H9 (cell line): ENCODE measurements around the gene ENKD1. TPM values are rescaled to one million over a fixed set of nuclear protein-coding genes. Genes with fewer than 3 reads are reported as not detected.

ENCODE experiments used
- DNase-seq: peaks from one replicate; pipeline ENCODE4 v3.0.0-alpha.2; 2017
- H2AFZ ChIP-seq: one replicate; pipeline ENCODE4 v1.6.1; 2013; ENCODE audit warnings: mild to moderate bottlenecking, low read length, control low read depth, moderate library complexity
- H2AK5ac ChIP-seq: 2 replicates; pipeline ENCODE4 v1.6.1; 2013; ENCODE audit warnings: low read length, control low read depth, mixed read lengths; ENCODE audit not compliant: insufficient read length
- H2BK120ac ChIP-seq: one replicate; pipeline ENCODE4 v1.6.1; 2013; ENCODE audit warnings: low read depth, mild to moderate bottlenecking, low read length, control low read depth, inconsistent platforms; ENCODE audit not compliant: poor library complexity, severe bottlenecking
- H2BK12ac ChIP-seq: 2 replicates; pipeline ENCODE4 v1.6.1; 2013; ENCODE audit warnings: low read length, control low read depth, mixed read lengths, low read depth; ENCODE audit not compliant: insufficient read length
- H2BK15ac ChIP-seq: 2 replicates; pipeline ENCODE4 v1.6.1; 2013; ENCODE audit warnings: low read depth, low read length, control low read depth
- H2BK20ac ChIP-seq: one replicate; pipeline ENCODE4 v1.6.1; 2013; ENCODE audit warnings: low read depth, mild to moderate bottlenecking, low read length, control low read depth, inconsistent platforms; ENCODE audit not compliant: poor library complexity, severe bottlenecking
- H2BK5ac ChIP-seq: 2 replicates; pipeline ENCODE4 v1.6.1; 2013; ENCODE audit warnings: low read length, control low read depth, mixed read lengths; ENCODE audit not compliant: insufficient read length
- H3K14ac ChIP-seq: 2 replicates; pipeline ENCODE4 v1.6.1; 2013; ENCODE audit warnings: low read length, control low read depth; ENCODE audit not compliant: insufficient read depth
- H3K18ac ChIP-seq: 2 replicates; pipeline ENCODE4 v1.6.1; 2013; ENCODE audit warnings: low read depth, mild to moderate bottlenecking, mixed read lengths, low read length, control low read depth; ENCODE audit not compliant: insufficient read length
- H3K23ac ChIP-seq: 2 replicates; pipeline ENCODE4 v1.6.1; 2013; ENCODE audit warnings: low read length, control low read depth, mixed read lengths, low read depth; ENCODE audit not compliant: insufficient read length
- H3K23me2 ChIP-seq: 2 replicates; pipeline ENCODE4 v1.6.1; 2013; ENCODE audit warnings: low read depth, mild to moderate bottlenecking, mixed read lengths, low read length, control low read depth; ENCODE audit not compliant: insufficient read length, poor library complexity, severe bottlenecking
- H3K27ac ChIP-seq: 2 replicates; pipeline ENCODE4 v1.5.1; 2013; ENCODE audit warnings: low read length, control low read depth, mixed read lengths, low read depth; ENCODE audit not compliant: insufficient read length
- H3K27me3 ChIP-seq: 2 replicates; pipeline ENCODE4 v1.6.1; 2013; ENCODE audit warnings: low read length, control low read depth, inconsistent platforms; ENCODE audit not compliant: insufficient read depth
- H3K4ac ChIP-seq: 2 replicates; pipeline ENCODE4 v1.6.1; 2013; ENCODE audit warnings: low read depth, mild to moderate bottlenecking, control low read depth, inconsistent platforms, low read length, moderate library complexity
- H3K4me1 ChIP-seq: 2 replicates; pipeline ENCODE4 v1.6.1; 2013; ENCODE audit warnings: low read length, control low read depth, inconsistent platforms; ENCODE audit not compliant: insufficient read depth
- H3K4me2 ChIP-seq: 2 replicates; pipeline ENCODE4 v1.6.1; 2013; ENCODE audit warnings: low read length, control low read depth, mixed read lengths; ENCODE audit not compliant: insufficient read length, insufficient read depth
- H3K56ac ChIP-seq: 2 replicates; pipeline ENCODE4 v1.6.1; 2013; ENCODE audit warnings: low read depth, mild to moderate bottlenecking, mixed read lengths, low read length, control low read depth; ENCODE audit not compliant: insufficient read length
- H3K79me1 ChIP-seq: 2 replicates; pipeline ENCODE4 v1.6.1; 2013; ENCODE audit warnings: low read depth, mild to moderate bottlenecking, moderate library complexity, low read length, control low read depth, inconsistent platforms; ENCODE audit not compliant: insufficient read depth, poor library complexity, severe bottlenecking
- H3K79me2 ChIP-seq: 2 replicates; pipeline ENCODE4 v1.6.1; 2013; ENCODE audit warnings: low read length, control low read depth, inconsistent platforms; ENCODE audit not compliant: insufficient read depth
- H3K9ac ChIP-seq: 2 replicates; pipeline ENCODE4 v1.6.1; 2013; ENCODE audit warnings: low read length, control low read depth, mixed read lengths; ENCODE audit not compliant: insufficient read length; ENCODE audit errors: extremely low read depth
- H3K9me3 ChIP-seq: one replicate; pipeline ENCODE4 v1.6.1; 2013; ENCODE audit warnings: low read depth, low read length, inconsistent platforms; ENCODE audit not compliant: control insufficient read depth
- H3T11ph ChIP-seq: one replicate; pipeline ENCODE4 v1.6.1; 2013; ENCODE audit warnings: mild to moderate bottlenecking, low read length, control low read depth, inconsistent platforms
- H4K20me1 ChIP-seq: one replicate; pipeline ENCODE4 v1.6.1; 2013; ENCODE audit not compliant: control insufficient read depth, insufficient read length, insufficient read depth
- H4K5ac ChIP-seq: 2 replicates; pipeline ENCODE4 v1.6.1; 2013; ENCODE audit warnings: low read depth, mild to moderate bottlenecking, mixed read lengths, low read length, control low read depth; ENCODE audit not compliant: insufficient read length
- H4K8ac ChIP-seq: replicated peaks from 2 replicates; pipeline ENCODE4 v1.6.1; 2013; ENCODE audit warnings: low read length, control low read depth, mixed read lengths, low read depth; ENCODE audit not compliant: insufficient read length
- H4K91ac ChIP-seq: 2 replicates; pipeline ENCODE4 v1.6.1; 2013; ENCODE audit warnings: low read depth, mild to moderate bottlenecking, moderate library complexity, mixed read lengths, low read length, control low read depth; ENCODE audit not compliant: insufficient read length
- H3K27ac Mint-ChIP-seq, 3 experiments: 2 replicates in 2 of 3; 3 replicates in 1 of 3; pipeline ENCODE4 v1.8.0; 2020 to 2021; ENCODE audit warnings: mixed read lengths in 3 of 3, mild to moderate bottlenecking in 1 of 3, moderate library complexity in 1 of 3
- H3K27me3 Mint-ChIP-seq: 2 replicates; pipeline ENCODE4 v1.8.0; 2021; ENCODE audit warnings: low read depth, mild to moderate bottlenecking, moderate library complexity, mixed read lengths
- H3K36me3 Mint-ChIP-seq, 3 experiments: 2 replicates in 2 of 3; 3 replicates in 1 of 3; pipeline ENCODE4 v1.8.0; 2020 to 2021; ENCODE audit warnings: low read depth in 3 of 3, mixed read lengths in 3 of 3; ENCODE audit not compliant: insufficient read depth in 1 of 3
- H3K4me1 Mint-ChIP-seq, 2 experiments: 2 replicates each; pipeline ENCODE4 v1.8.0; 2020; ENCODE audit warnings: mixed read lengths in 2 of 2
- H3K4me3 Mint-ChIP-seq, 2 experiments: 2 replicates in 1 of 2; 3 replicates in 1 of 2; pipeline ENCODE4 v1.8.0; 2020 to 2021; ENCODE audit warnings: mild to moderate bottlenecking in 2 of 2, mixed read lengths in 2 of 2, moderate library complexity in 1 of 2
- H3K9me3 Mint-ChIP-seq, 2 experiments: 2 replicates in 1 of 2; 3 replicates in 1 of 2; pipeline ENCODE4 v1.8.0; 2020; ENCODE audit warnings: mild to moderate bottlenecking in 2 of 2, mixed read lengths in 2 of 2, moderate library complexity in 1 of 2
- WGBS: extraction: QIAGEN DNeasy Blood & Tissue Kit; methylation state at CpG from one replicate; pipeline ENCODE4 v1.1.7; 2013; ENCODE audit warnings: missing lambda C conversion rate, low lambda C conversion rate, mixed read lengths; ENCODE audit not compliant: insufficient read length; ENCODE audit errors: extremely low coverage; 5-methylcytosine and 5-hydroxymethylcytosine counted together
- total RNA-seq: library from RNA; stranded (reverse); gene quantifications from 2 replicates; pipeline ENCODE4 v1.2.1, GENCODE V29; 2021
- TF ChIP-seq, protein P1 (sequence below): fragments of 200-600 bp; sonication (generic); conservative IDR thresholded peaks from 3 replicates; pipeline ENCODE4 v1.8.0; 2021; ENCODE audit warnings: antibody characterized with exemption, mild to moderate bottlenecking

Gene ENKD1
- total RNA-seq, 1 experiment from 2014 or later: 9.5 TPM

DNA sequence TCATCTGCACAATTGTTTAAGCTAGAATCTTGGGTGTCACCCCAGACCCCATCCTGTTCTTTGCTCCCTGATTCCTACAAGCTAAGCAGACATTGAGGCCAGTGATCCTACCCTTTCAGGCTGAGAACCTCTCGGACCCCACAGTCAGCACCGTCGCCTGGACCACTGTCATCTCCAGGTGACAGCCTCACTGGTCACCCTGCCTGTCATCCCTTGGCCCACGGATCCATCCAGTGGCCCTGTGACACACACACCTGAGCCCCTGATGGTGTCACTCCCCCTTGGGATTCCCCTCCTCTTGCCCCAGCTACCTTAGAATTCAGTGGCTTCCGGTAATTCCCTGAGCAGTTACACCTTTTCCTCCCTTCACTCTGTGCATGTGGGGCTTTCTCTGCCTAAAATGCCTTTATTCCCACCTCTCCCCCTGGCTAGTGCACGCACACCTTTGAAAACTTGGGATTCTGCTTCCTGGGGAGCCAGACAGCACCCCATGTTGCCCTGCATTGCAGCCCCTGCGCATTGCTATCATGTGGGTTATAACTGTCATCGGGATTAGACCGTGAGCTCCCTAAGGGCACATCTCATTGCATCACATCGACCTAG is 3.0 kb upstream of the ENKD1 start:
- H3K4me1 ChIP-seq: no peaks in the 10 kb centered on the region
- H3K79me1 ChIP-seq: no peaks in the 10 kb centered on the region
- H3K27me3 Mint-ChIP-seq: peaks cover 4% of the 10 kb centered on the region
- no peak overlapping the region for H3T11ph ChIP-seq
- H2BK5ac ChIP-seq: no peak overlapping the region
- no peak overlapping the region for H3K4ac ChIP-seq
- no peak overlapping the region for H2AK5ac ChIP-seq
- DNase-seq: no peak
- no peaks in the 10 kb centered on the region for H3K27me3 ChIP-seq
- H3K23ac ChIP-seq: no peak overlapping the region
- H3K18ac ChIP-seq: no peak overlapping the region
- no CpG with 5 or more reads among the region's 10 CpGs for WGBS
- TF ChIP-seq, protein P1, sequence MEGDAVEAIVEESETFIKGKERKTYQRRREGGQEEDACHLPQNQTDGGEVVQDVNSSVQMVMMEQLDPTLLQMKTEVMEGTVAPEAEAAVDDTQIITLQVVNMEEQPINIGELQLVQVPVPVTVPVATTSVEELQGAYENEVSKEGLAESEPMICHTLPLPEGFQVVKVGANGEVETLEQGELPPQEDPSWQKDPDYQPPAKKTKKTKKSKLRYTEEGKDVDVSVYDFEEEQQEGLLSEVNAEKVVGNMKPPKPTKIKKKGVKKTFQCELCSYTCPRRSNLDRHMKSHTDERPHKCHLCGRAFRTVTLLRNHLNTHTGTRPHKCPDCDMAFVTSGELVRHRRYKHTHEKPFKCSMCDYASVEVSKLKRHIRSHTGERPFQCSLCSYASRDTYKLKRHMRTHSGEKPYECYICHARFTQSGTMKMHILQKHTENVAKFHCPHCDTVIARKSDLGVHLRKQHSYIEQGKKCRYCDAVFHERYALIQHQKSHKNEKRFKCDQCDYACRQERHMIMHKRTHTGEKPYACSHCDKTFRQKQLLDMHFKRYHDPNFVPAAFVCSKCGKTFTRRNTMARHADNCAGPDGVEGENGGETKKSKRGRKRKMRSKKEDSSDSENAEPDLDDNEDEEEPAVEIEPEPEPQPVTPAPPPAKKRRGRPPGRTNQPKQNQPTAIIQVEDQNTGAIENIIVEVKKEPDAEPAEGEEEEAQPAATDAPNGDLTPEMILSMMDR: no peak
- H4K20me1 ChIP-seq: peaks cover 3% of the 10 kb centered on the region
- H2AFZ ChIP-seq: no peak overlapping the region
- H3K4me3 Mint-ChIP-seq: peak overlapping the region in 1 of 2 experiments; percentile 38; a peak in 1 of 5 replicates
- no peak overlapping the region for H3K27ac ChIP-seq
- no peak overlapping the region for H3K4me2 ChIP-seq
- H3K9me3 ChIP-seq: no peaks in the 10 kb centered on the region
- no peak overlapping the region for H3K9ac ChIP-seq
- H2BK20ac ChIP-seq: no peak overlapping the region
- H4K5ac ChIP-seq: no peak overlapping the region
- no peak overlapping the region for H3K14ac ChIP-seq
- no peak overlapping the region for H4K8ac ChIP-seq
- no peak overlapping the region for H3K27ac Mint-ChIP-seq
- H3K56ac ChIP-seq: no peak overlapping the region
- H3K9me3 Mint-ChIP-seq: no peaks in the 10 kb centered on the region
- H3K79me2 ChIP-seq: no peaks in the 10 kb centered on the region
- H2BK120ac ChIP-seq: no peak overlapping the region
- no peak overlapping the region for H2BK15ac ChIP-seq
- no peak overlapping the region for H2BK12ac ChIP-seq
- peaks cover 7 to 13% of the 10 kb centered on the region in 2 experiments; a peak in 3 of 4 replicates for H3K4me1 Mint-ChIP-seq
- no peak overlapping the region for H4K91ac ChIP-seq
- peaks cover 0 to 2% (median 0%) of the 10 kb centered on the region in 3 experiments; a peak in 1 of 7 replicates for H3K36me3 Mint-ChIP-seq
- H3K23me2 ChIP-seq: peaks cover 3% of the 10 kb centered on the region
